ENCODE measurements around the gene ARID1B. TPM values are rescaled to one million over a fixed set of nuclear protein-coding genes. Genes with fewer than 3 reads are reported as not detected.

The ARID1B gene
- total and polyA plus RNA-seq, 2 of the 4 experiments (the other 2 are of a cell fraction), result 14.5 to 20.1 TPM

GRCh38 chr6:156748504-156748903 lies 28.7 kb upstream of the ARID1B start:
- Histone ChIP-seq H2AK9ac (replicated peaks; ENCODE audit: low read depth, low read length, poor library complexity) (no peak overlapping the region), H2BK120ac (ENCODE audit: low read depth, low read length) (no peak overlapping the region), H3K9me3 (ENCODE audit: control insufficient read depth, insufficient read depth, low read length) (no peaks in the 10 kb centered on the region), H3K56ac (ENCODE audit: extremely low read depth, insufficient read depth, low read length) (no peak overlapping the region), H3K9ac (ENCODE audit: low read depth, low read length) (no peak overlapping the region), H2BK15ac (ENCODE audit: low read depth, low read length) (no peak overlapping the region), H3K4me1 (ENCODE audit: control insufficient read depth, insufficient read depth, low read length) (no peaks in the 10 kb centered on the region), H3K4me2 (ENCODE audit: low read depth, low read length) (no peak overlapping the region), H3K36me3 (ENCODE audit: control insufficient read depth, insufficient read depth, low read length) (no peaks in the 10 kb centered on the region), H3K4me3 (ENCODE audit: insufficient read depth, low read depth, low read length) (no peak overlapping the region), H3K4ac (ENCODE audit: low read depth, low read length) (no peak overlapping the region), H2BK5ac (ENCODE audit: low read depth, low read length, poor library complexity, severe bottlenecking) (no peak overlapping the region), H3K14ac (replicated peaks; ENCODE audit: low read depth, low read length) (no peak overlapping the region), H3K27ac (ENCODE audit: insufficient read depth, low read length) (no peak overlapping the region), H3K9me1 (ENCODE audit: insufficient read depth, low read length) (no peaks in the 10 kb centered on the region), H2AFZ (replicated peaks; ENCODE audit: low read length, poor library complexity) (no peak overlapping the region), H4K5ac (ENCODE audit: low read depth, low read length) (no peak overlapping the region), H2BK20ac (ENCODE audit: low read depth, low read length) (no peak overlapping the region), H3K23ac (ENCODE audit: low read depth, low read length) (no peak overlapping the region), H4K8ac (ENCODE audit: low read depth in 2 of 2, low read length in 2 of 2) (no peak overlapping the region), H4K91ac (ENCODE audit: insufficient read depth, low read depth, low read length) (no peak overlapping the region), H3K27me3 (ENCODE audit: control insufficient read depth, insufficient read depth, low read length) (peaks cover 4% of the 10 kb centered on the region; the same call in 1 of the 2 replicates), H2AK5ac (ENCODE audit: low read depth, low read length) (no peak overlapping the region), H3K79me1 (ENCODE audit: low read depth in 1 of 2, low read length in 2 of 2) (no peaks in the 10 kb centered on the region), H4K20me1 (ENCODE audit: insufficient read depth, low read length) (no peaks in the 10 kb centered on the region), H3K18ac (ENCODE audit: low read depth, low read length) (no peak overlapping the region)
- intact Hi-C loops (cut with micrococcal nuclease), result loop anchor here (5.0 kb wide), 1 partner anchor 36 kb away; no protein-coding TSS in a partner anchor
- DNase-seq (no peak), ATAC-seq (ENCODE audit: low read depth) (no peak)
- in situ Hi-C loops (cut with MboI; ENCODE audit: low sequenced_read_pairs), result no loop called here
- dilution Hi-C loops (cut with HindIII; ENCODE audit: low sequenced_read_pairs, unreplicated experiment), result no loop called here
- ChIA-PET CTCF (no interaction called here), POLR2A (ENCODE audit: unreplicated experiment) (no interaction called here)
- BruUV-seq (replicated peaks), result no TSS peak
- WGBS, 2 experiments (ENCODE audit: extremely low coverage in 2 of 2, insufficient read length in 1 of 2), result no CpG with 5 or more reads among the region's 1 CpG
- TF ChIP-seq FOS (IDR thresholded peaks at IDR 0.05; ENCODE audit: low read depth, low read length) (no peak), BHLHE40 (IDR thresholded peaks at IDR 0.05; ENCODE audit: low read depth, low read length) (no peak), CTCF (conservative IDR thresholded peaks at IDR 0.05; ENCODE audit: low read depth, low read length) (no peak), MAZ (IDR thresholded peaks at IDR 0.05; ENCODE audit: borderline replicate concordance, low read depth, low read length) (no peak), CHD1 (IDR thresholded peaks at IDR 0.05; ENCODE audit: low read depth, low read length) (no peak), RAD21 (IDR thresholded peaks at IDR 0.05; ENCODE audit: low read length) (no peak), MAFK (IDR thresholded peaks at IDR 0.05; ENCODE audit: low read depth, low read length) (no peak), RFX5 (IDR thresholded peaks at IDR 0.05; ENCODE audit: low read depth, low read length) (no peak), RCOR1 (IDR thresholded peaks at IDR 0.05; ENCODE audit: insufficient replicate concordance, low read length) (no peak), NFE2L2 (IDR thresholded peaks at IDR 0.05; ENCODE audit: low read depth, low read length) (no peak)

All from IMR-90 (cell line).